Ecto neural progenitor cell (in vitro differentiated cells): ENCODE data around the gene MARCOL.

Source experiments
- DNase-seq: peaks from one replicate; pipeline ENCODE4 v3.0.0-alpha.2; 2018; ENCODE audit warnings: low spot score

Gene MARCOL, protein sequence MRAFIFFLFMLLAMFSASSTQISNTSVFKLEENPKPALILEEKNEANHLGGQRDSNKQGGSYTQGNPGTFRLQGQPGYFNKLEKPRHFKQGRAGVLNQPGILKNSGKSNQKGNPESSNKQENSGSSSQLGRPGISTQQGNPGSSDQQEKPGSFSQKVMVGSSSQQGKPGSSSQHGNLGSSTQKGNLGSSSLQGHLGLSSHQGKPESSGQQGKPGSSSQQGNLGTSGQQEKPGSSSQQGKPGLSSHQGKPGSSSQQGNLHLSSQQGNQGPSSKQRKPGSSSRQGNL

DNA sequence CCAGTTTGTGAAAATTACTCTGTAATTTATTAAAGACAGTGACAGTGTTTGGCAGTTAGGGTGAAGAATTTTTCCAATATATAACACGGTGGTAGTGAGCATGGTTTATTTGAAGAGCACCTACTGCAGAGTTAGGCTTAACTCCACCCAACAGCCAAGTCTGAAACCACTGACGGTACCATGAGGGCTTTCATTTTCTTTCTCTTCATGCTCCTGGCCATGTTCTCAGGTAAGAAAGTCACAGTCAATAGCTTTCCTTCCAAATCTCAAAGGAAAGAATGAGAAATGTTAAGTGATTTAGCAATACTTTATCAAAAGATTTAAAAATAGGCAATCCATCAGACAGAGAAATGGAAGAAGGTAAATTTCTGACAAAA lies at the start of gene MARCOL:
MARCOL (plus strand) TSS at position 108 of the 377 bp plus-strand sequence; CDS start at position 181, 73 bp downstream.
- DNase-seq = no peak

DNA sequence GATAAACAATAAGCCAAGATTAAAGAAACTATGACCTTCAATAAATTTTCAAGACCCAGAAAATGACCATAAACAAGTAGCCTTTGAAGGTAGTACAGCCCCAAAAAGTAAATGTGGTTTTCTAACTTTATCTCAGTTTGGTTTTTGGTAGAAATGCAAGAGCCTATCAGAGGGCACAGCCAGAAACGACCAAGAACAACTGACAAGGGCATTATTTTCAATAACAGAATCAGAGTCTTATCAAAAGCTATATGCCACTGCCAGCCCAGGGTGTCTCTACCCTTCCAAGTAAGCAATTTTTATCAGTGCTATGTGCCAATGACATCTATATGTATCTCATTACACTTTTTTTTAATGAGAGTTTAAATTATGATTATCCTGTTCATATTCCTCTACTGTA lies 47.3 kb upstream of the MARCOL start:
- DNase-seq = no peak

DNA sequence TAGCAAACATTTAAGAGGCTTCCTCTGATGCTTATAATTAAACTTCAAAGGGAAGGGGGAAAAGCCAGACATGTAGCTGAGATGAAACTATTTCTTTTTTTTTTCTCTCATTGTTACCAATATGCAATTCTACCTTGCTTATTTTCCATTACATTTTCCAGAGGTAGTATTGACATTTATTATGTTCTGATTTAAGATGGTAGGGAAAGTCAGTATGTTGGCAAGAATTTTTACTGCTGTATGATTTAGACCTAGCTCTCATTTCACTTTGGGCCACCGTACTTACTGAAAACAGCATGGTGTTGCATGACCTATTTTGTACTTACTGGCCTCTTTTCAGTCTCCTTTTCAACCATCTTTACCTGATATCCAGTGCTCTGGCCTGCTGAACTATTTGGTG lies 45.1 kb upstream of the MARCOL start:
- no peak for DNase-seq

DNA sequence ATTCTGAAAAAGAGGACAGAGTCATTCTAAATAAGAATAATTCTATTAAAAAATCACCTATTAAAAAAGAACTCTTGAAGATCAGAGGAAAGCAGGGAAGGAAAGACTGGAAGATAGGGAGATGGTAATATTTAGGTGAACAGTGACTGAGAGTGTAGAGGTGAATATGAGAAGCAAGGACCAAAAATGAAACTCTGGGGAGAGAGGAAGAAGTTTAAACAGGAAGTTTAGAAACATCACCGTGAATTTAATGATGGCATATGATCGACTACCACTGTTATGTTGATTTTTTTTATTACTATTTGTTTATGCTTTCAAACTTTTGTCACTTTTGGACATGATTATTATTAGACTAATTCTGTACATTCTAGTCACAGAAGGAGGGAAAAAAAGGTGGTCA lies 37.2 kb upstream of the MARCOL start:
- no peak for DNase-seq

DNA sequence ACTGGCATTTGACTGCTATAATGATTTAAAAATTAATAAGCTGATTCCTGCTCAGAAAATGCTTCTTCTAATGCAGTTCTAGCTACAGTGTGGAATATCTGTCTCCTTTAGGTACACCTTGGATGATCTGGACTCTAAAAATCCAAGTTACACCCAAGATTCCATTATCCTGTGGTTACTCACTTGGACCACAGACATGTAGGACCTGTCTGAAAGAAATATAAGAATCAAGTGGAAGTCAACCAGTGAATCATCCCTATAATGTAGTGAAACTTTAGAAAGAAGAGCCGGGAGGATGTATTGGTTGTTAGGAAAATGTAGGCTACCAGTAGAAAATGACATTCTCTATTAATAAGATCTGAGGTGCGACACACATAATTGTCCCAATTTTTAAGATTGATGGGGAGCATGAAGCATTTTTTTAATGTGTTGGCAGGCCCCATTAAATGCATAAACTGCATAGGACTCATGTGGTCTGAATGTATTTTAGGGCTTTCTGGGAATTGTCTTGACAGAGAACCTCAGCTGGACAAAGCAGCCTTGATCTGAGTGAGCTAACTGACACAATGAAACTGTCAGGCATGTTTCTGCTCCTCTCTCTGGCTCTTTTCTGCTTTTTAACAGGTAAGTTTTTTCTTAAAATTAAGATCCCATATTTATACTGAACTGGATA lies 35.7 kb upstream of the MARCOL start, which contains the start of gene SPINK6:
SPINK6 (plus strand) TSS at position 512 of the 673 bp plus-strand sequence; CDS start at position 567, 55 bp downstream.
- DNase-seq = no peak

DNA sequence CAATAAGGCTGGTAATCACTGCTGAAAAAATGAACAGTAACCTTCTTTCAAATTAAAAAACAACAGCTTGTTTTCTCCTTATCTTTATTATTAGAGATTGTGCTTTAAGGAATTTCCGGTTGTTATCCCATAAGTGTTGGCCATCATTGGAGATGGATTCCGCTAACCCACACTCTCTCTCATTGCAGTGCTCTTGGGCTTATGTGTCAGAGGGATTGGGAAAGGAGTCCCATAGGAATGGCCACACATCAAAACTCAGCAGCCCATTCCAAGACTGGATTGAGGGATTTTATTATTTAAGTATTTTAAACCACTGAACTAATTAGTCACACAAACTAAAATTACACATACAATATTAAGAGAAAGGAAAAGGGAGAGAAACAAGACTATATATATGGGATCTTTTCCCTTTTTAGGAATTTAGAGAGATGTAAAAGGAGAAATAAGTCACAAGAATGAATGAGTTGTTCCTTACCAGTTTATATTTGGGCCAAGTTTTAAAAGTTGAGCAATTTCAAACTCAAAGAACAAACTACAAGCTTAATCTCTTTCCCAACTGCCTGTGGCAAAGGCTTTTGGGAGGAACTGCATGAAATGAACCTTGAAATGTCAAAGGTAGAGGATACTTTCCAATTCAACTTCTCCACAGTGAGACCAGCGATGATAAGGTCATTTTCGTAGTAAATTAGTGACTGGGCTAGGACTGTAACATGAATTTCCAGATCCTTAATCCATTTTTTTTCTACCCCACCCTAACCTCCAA lies 33.1 kb upstream of the MARCOL start:
- no peak for DNase-seq

DNA sequence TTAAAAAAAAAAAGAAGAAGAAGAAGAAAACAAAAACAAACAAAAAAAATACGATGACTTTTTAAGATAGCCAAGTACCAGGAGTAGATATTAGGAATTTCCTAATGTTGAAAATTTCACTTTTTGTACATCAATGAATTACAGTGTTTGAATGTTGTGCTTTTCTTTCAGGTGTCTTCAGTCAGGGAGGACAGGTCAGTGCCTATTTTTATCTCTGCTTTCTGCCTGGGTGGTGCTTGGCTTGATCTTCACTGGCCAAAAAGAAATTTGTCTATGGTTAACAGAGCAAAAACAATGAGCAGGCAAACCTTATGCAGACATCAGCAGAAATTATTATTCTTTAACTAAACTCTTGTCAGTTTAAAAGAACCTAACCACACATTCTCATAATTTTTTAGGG lies 32.5 kb upstream of the MARCOL start:
- DNase-seq = no peak

DNA sequence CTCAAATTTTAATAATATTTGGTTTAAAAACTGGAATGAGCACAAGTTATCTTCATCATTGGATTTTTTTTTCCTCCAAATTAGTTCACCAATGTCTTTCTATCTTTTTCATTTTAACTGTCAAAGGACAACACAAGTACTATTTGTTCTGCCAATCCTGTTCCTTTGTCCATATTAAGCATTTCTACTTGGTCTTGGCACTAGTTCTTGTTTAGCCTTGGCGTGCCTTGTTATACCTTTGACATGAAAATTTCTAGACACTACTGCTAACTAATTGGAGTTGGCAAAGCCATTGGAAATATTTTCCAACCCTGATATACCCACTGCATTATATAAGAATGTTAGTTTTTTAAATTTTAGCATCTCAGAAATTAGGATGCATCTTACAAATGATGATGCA lies 31.7 kb upstream of the MARCOL start:
- no peak for DNase-seq

DNA sequence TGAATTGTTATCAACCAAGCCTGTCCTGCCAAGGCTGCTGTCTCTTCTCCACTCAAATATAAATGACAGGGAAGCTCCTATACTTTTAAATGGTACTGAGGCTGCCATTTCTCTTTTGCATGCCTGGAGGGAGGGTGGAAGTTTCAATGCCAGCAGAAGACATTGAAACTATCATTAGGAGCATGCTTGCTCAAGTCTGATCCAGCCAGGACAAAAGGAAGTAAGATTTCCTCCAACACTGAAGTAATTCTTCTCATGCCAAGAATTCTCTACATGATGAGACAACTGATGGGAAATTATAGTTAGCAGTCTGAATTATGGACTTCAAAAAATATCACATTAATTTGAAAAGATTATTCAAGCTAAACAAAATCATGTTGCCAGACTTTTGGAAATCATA lies 30.1 kb upstream of the MARCOL start:
- no peak for DNase-seq

DNA sequence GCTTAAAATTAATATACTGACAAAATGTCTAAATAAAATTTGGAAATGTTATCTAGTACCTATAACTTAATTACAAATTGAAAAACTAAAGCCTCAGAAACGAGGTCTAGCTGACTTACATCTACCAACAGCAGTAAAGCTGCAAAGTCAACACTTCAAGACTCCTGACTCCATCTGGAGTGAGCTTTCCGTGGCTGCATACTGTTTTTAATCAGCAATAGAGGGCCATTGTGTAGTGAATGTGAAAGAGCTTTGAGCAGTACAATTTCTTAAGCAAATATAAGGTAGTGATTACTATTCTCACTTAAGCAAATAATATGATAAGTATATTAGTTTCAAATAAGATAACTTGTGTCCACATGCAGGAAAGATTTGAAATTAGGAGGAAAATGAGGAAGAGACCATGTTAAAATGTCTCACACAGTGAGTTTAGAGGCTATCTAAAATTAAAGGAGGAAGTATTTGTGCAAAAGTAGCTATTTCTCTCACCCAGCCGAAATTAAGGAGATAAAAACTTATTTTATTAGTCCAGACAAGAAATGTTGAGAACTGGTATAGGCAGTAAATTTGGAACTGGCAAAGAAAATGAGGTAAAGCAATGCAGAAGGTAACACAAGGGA lies 29.1 kb upstream of the MARCOL start:
- no peak for DNase-seq

DNA sequence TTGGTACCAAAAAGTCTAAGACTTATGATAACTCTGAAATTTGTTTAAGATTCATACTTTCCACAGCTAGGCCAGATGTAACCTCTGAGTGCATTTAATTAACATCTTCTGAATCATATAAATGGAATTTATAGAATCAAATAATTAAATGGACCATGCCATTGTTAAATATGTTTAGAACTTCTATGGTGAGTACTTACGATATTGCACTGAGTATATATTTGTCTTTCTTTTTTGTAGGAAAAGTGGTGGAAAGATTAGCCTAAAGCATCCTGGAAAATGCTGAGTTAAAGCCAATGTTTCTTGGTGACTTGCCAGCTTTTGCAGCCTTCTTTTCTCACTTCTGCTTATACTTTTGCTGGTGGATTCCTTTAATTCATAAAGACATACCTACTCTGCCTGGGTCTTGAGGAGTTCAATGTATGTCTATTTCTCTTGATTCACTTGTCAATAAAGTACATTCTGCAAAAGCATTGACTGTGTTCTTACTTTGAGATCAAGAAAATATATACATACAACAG lies 23.6 kb upstream of the MARCOL start:
- DNase-seq = no peak

DNA sequence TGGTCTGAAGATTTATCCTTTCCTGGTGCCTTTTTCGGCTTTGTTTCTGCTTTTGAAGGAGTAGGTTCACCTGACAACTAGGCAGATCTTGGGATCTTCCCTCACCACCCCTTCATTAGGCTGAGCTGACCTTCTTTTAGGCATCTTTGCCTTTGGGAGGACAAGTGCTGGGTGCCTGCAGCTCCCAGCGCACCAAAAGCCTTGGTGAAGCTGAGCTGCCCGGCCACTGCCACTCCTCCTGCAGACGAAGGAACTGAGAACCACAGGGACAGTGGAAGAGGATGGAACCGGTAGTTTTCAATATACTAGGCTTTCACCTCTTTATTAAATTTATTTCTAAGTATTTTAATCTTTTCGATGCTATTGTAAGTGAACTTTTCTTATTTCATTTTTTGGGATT lies 16.8 kb upstream of the MARCOL start:
- no peak for DNase-seq

DNA sequence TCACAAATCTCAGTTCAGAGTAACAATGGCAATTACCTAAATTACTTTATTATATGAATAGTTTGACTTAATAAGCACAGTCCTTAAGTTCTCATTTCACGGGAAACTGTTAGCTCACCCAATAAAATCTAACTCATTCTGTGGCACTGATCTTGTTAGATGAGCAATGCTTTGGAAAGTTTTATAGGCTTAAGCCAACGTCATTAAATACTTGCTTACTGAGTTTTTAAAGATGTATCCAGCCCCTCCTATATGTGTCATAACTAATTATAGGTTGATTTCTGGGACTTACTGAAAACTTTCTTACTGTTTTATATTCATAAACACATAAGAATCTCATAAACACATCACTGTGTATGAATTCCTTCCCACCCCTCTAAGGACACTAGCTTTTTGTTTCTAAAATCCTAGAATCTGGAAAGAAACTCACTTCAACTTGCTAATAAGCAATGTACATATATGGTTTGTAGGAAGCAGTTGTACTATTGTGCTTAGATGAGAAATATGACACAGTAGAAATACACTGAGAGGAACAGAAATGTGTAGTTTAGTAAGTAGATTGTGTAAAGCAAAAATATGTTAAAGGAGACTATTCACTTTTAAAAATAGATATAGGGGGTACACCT lies 14.1 kb upstream of the MARCOL start:
- DNase-seq = no peak

DNA sequence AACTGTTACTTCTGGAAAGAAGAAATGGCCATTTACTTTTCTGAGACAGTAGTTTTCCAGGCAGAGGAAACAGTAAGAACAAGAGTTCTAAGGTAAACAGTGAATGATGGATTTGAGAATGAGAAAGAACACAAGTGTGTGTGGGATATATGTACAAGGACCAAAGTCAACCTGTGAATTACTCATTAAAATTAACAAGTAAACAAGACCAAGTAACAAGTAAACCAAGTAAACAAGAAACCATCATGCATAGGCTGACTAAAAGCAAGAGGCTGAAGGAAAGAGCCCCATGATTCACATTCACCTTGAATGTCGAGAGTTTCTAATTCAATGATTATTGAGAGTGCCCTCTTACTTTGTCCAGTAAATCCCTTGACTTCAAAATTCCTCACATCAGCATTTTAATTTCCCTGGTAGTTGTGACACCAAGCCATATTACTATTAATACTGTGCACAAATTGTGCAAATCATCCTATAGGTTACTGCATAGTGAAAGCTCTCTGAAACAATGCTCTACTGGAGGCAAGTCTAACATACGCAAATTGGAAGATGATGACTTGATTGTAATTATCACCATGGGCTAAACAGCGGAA lies 9.8 kb upstream of the MARCOL start:
- no peak for DNase-seq

DNA sequence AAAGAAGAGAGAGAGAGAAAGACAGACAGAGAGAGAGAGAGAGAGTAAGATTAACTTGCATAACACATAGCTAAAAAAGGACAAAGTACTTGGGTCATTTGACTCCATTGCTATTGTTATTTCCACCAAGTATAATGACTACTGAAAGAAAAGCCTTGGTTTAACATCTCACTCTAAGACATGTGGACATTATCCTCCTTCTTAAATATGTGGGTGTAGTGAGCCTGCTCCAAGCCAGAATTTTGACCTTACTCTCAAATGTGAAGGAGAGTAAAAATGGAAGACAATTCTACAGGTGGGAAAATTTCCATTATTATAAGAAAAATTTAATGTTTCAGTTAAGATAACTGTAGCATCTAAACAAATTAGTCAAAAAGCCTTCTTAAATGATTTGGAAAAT lies 8.5 kb upstream of the MARCOL start:
- DNase-seq = no peak

DNA sequence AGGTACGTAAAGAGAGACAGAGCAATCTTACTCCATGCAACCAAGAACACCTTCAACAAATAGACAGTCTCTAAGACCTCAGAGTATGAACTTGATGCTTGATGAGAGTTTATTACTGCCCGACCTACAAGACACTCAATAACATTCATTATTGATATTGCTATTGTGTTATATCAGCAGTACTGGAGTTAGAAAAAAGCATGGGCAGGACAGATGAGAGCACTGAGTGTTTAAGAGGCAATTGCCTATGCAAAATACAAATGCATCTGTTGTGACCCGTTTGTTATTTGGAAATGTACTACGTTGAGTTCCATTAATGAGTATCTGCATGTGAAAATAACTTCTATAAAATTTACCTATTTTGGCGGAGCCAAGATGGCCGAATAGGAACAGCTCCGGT lies 8.1 kb upstream of the MARCOL start:
- no peak for DNase-seq

DNA sequence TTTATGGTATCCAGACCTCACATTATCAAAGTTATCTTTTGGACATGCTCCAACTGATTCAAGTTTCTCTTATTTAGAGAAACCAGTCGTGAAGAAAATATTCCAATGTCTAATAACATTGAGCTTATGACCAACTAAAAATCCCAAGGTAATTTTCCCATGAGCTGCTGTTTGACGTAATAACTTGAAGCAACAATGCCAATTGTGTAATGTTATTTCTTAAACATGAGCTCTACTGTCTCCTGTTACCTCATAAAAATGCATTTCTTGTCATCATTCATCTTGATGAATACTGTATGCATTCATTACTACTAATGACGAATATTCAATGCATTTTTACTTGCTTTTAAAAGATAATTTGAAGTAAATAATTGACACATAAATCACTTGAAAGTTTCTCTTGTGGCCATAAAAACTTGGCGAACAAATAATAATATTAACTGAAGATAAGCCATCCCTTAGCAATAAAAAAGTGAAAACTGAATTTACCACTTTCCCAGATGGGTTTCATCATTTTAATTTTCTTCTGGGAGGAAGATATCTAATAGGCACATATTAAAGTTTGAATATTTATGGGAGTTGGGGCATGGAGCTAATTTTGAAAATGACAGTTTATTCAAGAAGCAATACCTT lies 424 bp upstream of the MARCOL start:
- DNase-seq = no peak

DNA sequence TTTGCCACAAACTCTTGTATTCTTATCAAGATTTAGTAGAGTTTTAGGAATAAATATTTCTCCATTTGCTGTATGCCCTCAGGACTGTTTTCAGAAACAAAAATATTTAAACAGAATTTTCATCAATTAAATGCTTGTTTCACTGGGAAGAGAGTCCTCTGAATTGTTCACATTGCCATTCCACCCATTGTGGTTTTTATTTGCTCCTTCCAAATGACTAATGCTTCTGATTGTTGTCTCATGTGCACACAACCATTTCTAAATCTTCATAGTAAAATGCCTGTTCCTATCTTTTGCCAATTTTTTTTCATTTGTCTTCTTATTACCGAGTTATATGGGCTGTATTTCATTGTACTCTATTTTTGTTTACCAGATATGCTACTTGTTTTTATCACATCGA lies 10.6 kb downstream of the MARCOL start:
- no peak for DNase-seq

DNA sequence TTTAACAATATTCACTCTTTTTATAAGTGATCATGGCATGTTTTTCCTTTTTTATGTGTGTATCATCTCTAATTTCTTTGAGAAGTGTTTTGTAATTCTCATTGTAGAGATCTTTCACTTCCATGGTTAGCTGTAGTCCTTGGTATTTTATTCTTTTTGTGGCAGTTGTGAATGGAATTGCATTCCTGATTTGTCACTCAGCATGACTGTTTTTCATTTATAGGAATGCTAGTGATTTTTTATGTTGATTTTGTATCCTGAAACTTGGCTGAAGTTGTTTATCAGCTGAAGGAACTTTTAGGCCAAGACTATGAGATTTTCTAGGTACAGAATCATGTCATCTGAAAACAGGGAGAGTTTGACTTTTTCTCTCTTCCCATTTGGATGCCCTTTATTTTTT lies 17.1 kb downstream of the MARCOL start:
- no peak for DNase-seq

DNA sequence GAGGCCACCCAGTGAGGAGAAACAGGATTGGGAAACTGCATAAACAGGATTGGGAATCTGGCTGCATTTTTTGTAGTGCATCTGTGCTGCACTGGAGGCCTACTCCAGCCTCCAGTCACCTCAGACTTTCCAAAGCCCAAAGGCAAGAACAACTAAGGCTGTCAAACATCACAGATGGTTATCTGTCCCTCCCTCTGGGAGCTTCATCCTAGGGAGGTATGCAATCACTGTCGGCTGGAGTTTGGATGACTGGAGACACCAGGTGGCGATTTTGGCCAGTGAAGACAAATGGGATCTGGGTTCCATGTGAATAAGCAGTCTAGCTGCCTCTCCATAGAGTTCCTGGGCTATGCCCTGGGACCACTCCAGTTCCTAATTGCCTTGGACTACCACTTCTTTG lies 21.0 kb downstream of the MARCOL start:
- no peak for DNase-seq

DNA sequence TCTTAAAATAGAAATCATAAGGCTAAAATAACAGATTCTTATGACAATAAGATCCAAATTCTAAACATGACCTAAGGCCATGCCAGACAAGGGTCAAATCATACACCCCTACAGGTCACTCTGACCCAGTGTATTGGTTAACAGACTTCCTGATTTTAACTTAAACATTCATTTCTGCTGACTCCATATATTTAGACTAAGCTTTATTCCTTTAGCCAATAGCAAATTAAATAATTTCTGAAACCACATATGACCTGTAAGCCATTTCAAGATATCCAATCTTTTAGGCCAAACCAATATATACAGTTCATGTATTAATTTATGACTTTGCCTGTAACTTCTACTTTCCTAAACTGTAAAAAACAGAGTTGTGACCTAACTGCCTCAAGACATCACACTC lies 22.9 kb downstream of the MARCOL start:
- no peak for DNase-seq
